DOHH2 (cell line): ENCODE results near the gene NCOR2.

Source experiments
- EZH2phosphoT487 ChIP-seq: fragments of 200-600 bp; sonication (generic); IDR thresholded peaks from 2 replicates; pipeline ENCODE4 v1.6.1; 2017; ENCODE audit warnings: borderline replicate concordance, mild to moderate bottlenecking, antibody characterized with exemption, low read length, moderate library complexity, mixed read lengths
- TF ChIP-seq, protein P1 (sequence below): fragments of 200-600 bp; sonication (generic); IDR thresholded peaks from one replicate; pipeline ENCODE4 v1.5.1; 2014; ENCODE audit warnings: antibody characterized with exemption, mild to moderate bottlenecking, low read depth, low read length; ENCODE audit not compliant: poor library complexity, severe bottlenecking

DNA sequence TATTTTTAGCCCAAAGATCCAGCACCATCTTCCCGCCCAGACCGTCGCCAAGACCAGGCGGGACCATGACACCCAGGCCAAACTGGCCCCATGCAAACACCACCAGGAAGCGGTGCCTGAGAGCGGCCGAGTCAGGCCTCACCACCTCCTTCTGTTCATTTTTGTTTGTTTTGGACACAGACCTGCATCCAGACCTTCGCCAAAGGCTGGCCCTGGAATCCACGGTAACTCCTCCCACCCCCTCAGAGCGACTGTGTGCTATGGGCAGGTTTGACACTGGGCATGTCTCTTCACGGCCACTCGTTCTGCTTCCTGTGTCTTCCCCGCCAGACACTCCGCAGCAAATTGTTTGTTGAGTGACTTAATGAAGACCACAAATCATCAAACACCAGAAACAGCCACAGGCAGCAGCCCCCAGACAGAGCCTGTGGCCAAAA lies 47.1 kb downstream of the NCOR2 start:
- TF ChIP-seq, protein P1, sequence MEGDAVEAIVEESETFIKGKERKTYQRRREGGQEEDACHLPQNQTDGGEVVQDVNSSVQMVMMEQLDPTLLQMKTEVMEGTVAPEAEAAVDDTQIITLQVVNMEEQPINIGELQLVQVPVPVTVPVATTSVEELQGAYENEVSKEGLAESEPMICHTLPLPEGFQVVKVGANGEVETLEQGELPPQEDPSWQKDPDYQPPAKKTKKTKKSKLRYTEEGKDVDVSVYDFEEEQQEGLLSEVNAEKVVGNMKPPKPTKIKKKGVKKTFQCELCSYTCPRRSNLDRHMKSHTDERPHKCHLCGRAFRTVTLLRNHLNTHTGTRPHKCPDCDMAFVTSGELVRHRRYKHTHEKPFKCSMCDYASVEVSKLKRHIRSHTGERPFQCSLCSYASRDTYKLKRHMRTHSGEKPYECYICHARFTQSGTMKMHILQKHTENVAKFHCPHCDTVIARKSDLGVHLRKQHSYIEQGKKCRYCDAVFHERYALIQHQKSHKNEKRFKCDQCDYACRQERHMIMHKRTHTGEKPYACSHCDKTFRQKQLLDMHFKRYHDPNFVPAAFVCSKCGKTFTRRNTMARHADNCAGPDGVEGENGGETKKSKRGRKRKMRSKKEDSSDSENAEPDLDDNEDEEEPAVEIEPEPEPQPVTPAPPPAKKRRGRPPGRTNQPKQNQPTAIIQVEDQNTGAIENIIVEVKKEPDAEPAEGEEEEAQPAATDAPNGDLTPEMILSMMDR = no peak
- TF ChIP-seq EZH2phosphoT487 = no peak
